K562 (cell line): ENCODE data around the gene CYTH1. TPM values are rescaled to one million over a fixed set of nuclear protein-coding genes. Genes with fewer than 3 reads are reported as not detected.

Experiments used
- ATAC-seq: fragments of 200-7000 bp; cut with Tn5 transposase; 3 replicates; pipeline ENCODE4 v1.9.1; 2020; ENCODE audit warnings: moderate library complexity
- BruUV-seq: library from RNA; stranded (reverse); fragments of 400-500 nt; replicated peaks from 2 replicates; lab custom pipeline; 2021; lab: Mats Ljungman, UMichigan
- CTCF ChIA-PET: fragments of 300-600 bp; formaldehyde crosslinking; extraction: SDS; loops from one replicate; lab custom pipeline; 2021; ENCODE audit warnings: low intra/inter-chr PET ratio; lab: Yijun Ruan, JAX
- POLR2A ChIA-PET: fragments of 300-600, 350-650 bp; sonication (Branson Sonifier 250); formaldehyde crosslinking; extraction: SDS; loops from one replicate; lab custom pipeline; 2021; ENCODE audit warnings: antibody characterized with exemption, inconsistent platforms; lab: Yijun Ruan, JAX
- DNase-seq, 4 experiments: peaks; one replicate each; pipeline versions ENCODE4 v3.0.0 to v3.0.0-alpha.2; 2011 to 2018; ENCODE audit warnings: low spot score in 3 of 4, mixed read lengths in 3 of 4; ENCODE audit errors: extremely low read depth in 1 of 4
- FAIRE-seq: peaks from 2 replicates; lab custom pipeline; 2011; peaks lifted over from hg19 to GRCh38; lab: Jason Lieb, UNC
- H2AFZ ChIP-seq: 2 replicates; pipeline ENCODE4 v1.6.0; 2011; ENCODE audit warnings: low read depth, low read length, control low read depth, inconsistent platforms
- H3K27ac ChIP-seq: fragments of 200-600 bp; 3 replicates; pipeline ENCODE4 v1.8.0; 2011; ENCODE audit warnings: low read depth, mild to moderate bottlenecking, control low read depth, inconsistent platforms, low read length, moderate library complexity, mixed read lengths; ENCODE audit errors: extremely low read depth
- H3K27me3 ChIP-seq, 2 experiments: fragments of 300-600 bp in 1 of 2; 2 replicates in 1 of 2; 3 replicates in 1 of 2; pipeline versions ENCODE4 v1.6.0 to v1.8.0; 2011; ENCODE audit warnings: inconsistent platforms in 2 of 2, low read length in 2 of 2, mild to moderate bottlenecking in 1 of 2, mixed read lengths in 1 of 2, moderate library complexity in 1 of 2; ENCODE audit not compliant: control insufficient read depth in 2 of 2, insufficient read depth in 2 of 2
- H3K36me3 ChIP-seq: fragments of 300-600 bp; 3 replicates; pipeline ENCODE4 v1.8.0; 2011; ENCODE audit warnings: mild to moderate bottlenecking, low read length, inconsistent platforms; ENCODE audit not compliant: control insufficient read depth, insufficient read depth
- H3K4me1 ChIP-seq, 2 experiments: fragments of 200-600 bp in 1 of 2; replicated peaks in 1 of 2; 2 replicates in 1 of 2; 3 replicates in 1 of 2; pipeline versions ENCODE4 v1.5.1 to v1.8.0; 2011; ENCODE audit warnings: inconsistent platforms in 2 of 2, low read length in 2 of 2, mild to moderate bottlenecking in 1 of 2, mixed read lengths in 1 of 2, moderate library complexity in 1 of 2; ENCODE audit not compliant: control insufficient read depth in 2 of 2, insufficient read depth in 2 of 2
- H3K4me2 ChIP-seq: 2 replicates; pipeline ENCODE4 v1.6.1; 2011; ENCODE audit warnings: low read length, control low read depth, inconsistent platforms, mixed read lengths; ENCODE audit not compliant: insufficient read depth
- H3K4me3 ChIP-seq: fragments of 200-600 bp; sonication (generic), shearing (Covaris generic); 2 replicates; pipeline ENCODE4 v1.5.1; 2016; ENCODE audit warnings: control low read depth, inconsistent platforms
- H3K79me2 ChIP-seq: fragments of 200-600 bp; 3 replicates; pipeline ENCODE4 v1.8.0; 2011; ENCODE audit warnings: low read length, inconsistent platforms; ENCODE audit not compliant: control insufficient read depth, insufficient read depth
- H3K9ac ChIP-seq, 2 experiments: 2 replicates each; pipeline versions ENCODE4 v1.6.0 to v1.6.1; 2011; ENCODE audit warnings: low read depth in 2 of 2, low read length in 2 of 2, control low read depth in 1 of 2, inconsistent platforms in 1 of 2, mild to moderate bottlenecking in 1 of 2, mixed read lengths in 1 of 2; ENCODE audit not compliant: insufficient read depth in 1 of 2
- H3K9me1 ChIP-seq: one replicate; pipeline ENCODE4 v1.6.0; 2011; ENCODE audit warnings: inconsistent platforms, mild to moderate bottlenecking, low read length, moderate library complexity; ENCODE audit not compliant: control insufficient read depth, insufficient read depth
- H3K9me3 ChIP-seq: replicated peaks from 2 replicates; pipeline ENCODE4 v1.5.1; 2011; ENCODE audit warnings: low read depth, low read length, inconsistent platforms; ENCODE audit not compliant: control insufficient read depth, insufficient read depth
- H4K20me1 ChIP-seq: replicated peaks from 2 replicates; pipeline ENCODE4 v1.6.1; 2011; ENCODE audit warnings: low read length, inconsistent platforms, mixed read lengths; ENCODE audit not compliant: control insufficient read depth, insufficient read depth
- GTF2A2 ChIP-seq: IDR thresholded peaks from 2 replicates; pipeline ENCODE4 v1.6.1; 2016; ENCODE audit warnings: mild to moderate bottlenecking, missing genetic modification characterization, missing compliant biosample characterization
- MCM2 ChIP-seq: fragments of 450-650 bp; IDR thresholded peaks from 2 replicates; pipeline ENCODE4 v1.6.1; 2017; ENCODE audit warnings: low read depth, mild to moderate bottlenecking
- RBFOX2 ChIP-seq: fragments of 200-400 bp; formaldehyde crosslinking; IDR thresholded peaks from 2 replicates; pipeline ENCODE4 v1.6.1; 2017; ENCODE audit warnings: low read depth, mild to moderate bottlenecking, low read length, moderate library complexity
- SNIP1 ChIP-seq: fragments of 450-650 bp; IDR thresholded peaks from 2 replicates; pipeline ENCODE4 v1.7.1; 2017; ENCODE audit warnings: low read depth, mild to moderate bottlenecking
- THRA ChIP-seq: fragments of 450-650 bp; IDR thresholded peaks from 2 replicates; pipeline ENCODE4 v1.6.1; 2017; ENCODE audit warnings: mild to moderate bottlenecking, moderate library complexity
- ZNF12 ChIP-seq: sonication (generic); formaldehyde crosslinking; IDR thresholded peaks from 2 replicates; pipeline ENCODE4 v1.4.0; 2020; ENCODE audit warnings: mild to moderate bottlenecking, missing genetic modification reagents
- ZNF121 ChIP-seq: sonication (generic); formaldehyde crosslinking; conservative IDR thresholded peaks from 2 replicates; pipeline ENCODE4 v1.8.0; 2022; ENCODE audit warnings: missing genetic modification reagents
- ZNF24 ChIP-seq: fragments of 450-650 bp; IDR thresholded peaks from 2 replicates; pipeline ENCODE4 v1.6.1; 2016
- WGBS: fragments of 100-300 bp; shearing (Covaris generic); methylation state at CpG from one replicate; pipeline ENCODE4 v1.1.6; 2016; ENCODE audit warnings: low coverage, mixed read lengths; ENCODE audit not compliant: insufficient coverage; ENCODE audit errors: missing lambda C conversion rate; 5-methylcytosine and 5-hydroxymethylcytosine counted together
- in situ Hi-C: fragments of 300-500 bp; cut with MboI; formaldehyde crosslinking; loops from 4 replicates; pipeline ENCODE4 v1.15.0; 2018; ENCODE audit warnings: inconsistent platforms, mixed read lengths
- intact Hi-C: fragments of 100-400 bp; cut with micrococcal nuclease; formaldehyde crosslinking; loops from 2 replicates; pipeline ENCODE4 v1.14.2; 2022
- polyA plus RNA-seq, 8 experiments: library from polyadenylated mRNA; depleted of rRNA in 4 of 8; stranded (reverse) in 5 of 8; unstranded in 3 of 8; fragments of >200 nt; fragmentation: Nextera tagmentation in 2 of 8; fragmentation: Illumina TruSeq in 1 of 8; extraction: Ambion mirVana in 2 of 8; extraction: Trizol in 1 of 8; gene quantifications; 2 replicates each; pipeline versions ENCODE4 v1.2.1 to v1.2.3, GENCODE V29; 2011 to 2014; ENCODE audit warnings: inconsistent platforms in 1 of 8, missing spikeins in 1 of 8
- total RNA-seq, 7 experiments: library from RNA; depleted of rRNA in 6 of 7; stranded (reverse); fragments of >200 nt in 6 of 7; fragmentation: Illumina TruSeq in 2 of 7; extraction: Trizol in 2 of 7; gene quantifications; 2 replicates each; pipeline versions ENCODE4 v1.2.1 to v1.2.3, GENCODE V29; 2011 to 2021; ENCODE audit warnings: low replicate concordance in 1 of 7

CYTH1 gene
- total and polyA plus RNA-seq, 9 of the 15 experiments (the other 6 are each of a cell fraction or from before 2014, with no cell fraction given): 0.52 to 27.7 (median 16.8) TPM

- no peak for ATAC-seq
- TF ChIP-seq GTF2A2 (no peak), ZNF121 (peak; percentile 57)
- Histone ChIP-seq H3K36me3 (no peaks in the 10 kb centered on the region), H3K9me1 (no peaks in the 10 kb centered on the region), H3K9ac (no peak overlapping the region), H3K4me1 (no peaks in the 10 kb centered on the region), H3K4me2 (no peak overlapping the region), H3K9me3 (0 out of 2 replicates have a peak, but pooled peaks cover 3% of the 10 kb centered on the region), H3K27ac (no peak overlapping the region), H2AFZ (no peak overlapping the region), H3K4me3 (no peak overlapping the region), H3K27me3 (peaks cover 26 to 67% of the 10 kb centered on the region in 2 experiments), H4K20me1 (peaks cover 12% of the 10 kb centered on the region; the same call in 1 of the 2 replicates), H3K79me2 (no peaks in the 10 kb centered on the region)
- WGBS: 3% methylated on average over 4 of the region's 4 CpGs
- in situ Hi-C loops: no loop called here
- POLR2A ChIA-PET: interaction anchor here (0.6 to 1.9 kb wide), 2 partner anchors 14 to 1217 kb away, joined by 3 to 4 read pairs; no protein-coding TSS in a partner anchor
- no peak for DNase-seq
- CTCF ChIA-PET: no interaction called here
- intact Hi-C loops: no loop called here
- no peak for FAIRE-seq
- no TSS peak for BruUV-seq
These were observed 141.4 kb downstream of the CYTH1 start for GRCh38 chr17:78640700-78641099.

DNA sequence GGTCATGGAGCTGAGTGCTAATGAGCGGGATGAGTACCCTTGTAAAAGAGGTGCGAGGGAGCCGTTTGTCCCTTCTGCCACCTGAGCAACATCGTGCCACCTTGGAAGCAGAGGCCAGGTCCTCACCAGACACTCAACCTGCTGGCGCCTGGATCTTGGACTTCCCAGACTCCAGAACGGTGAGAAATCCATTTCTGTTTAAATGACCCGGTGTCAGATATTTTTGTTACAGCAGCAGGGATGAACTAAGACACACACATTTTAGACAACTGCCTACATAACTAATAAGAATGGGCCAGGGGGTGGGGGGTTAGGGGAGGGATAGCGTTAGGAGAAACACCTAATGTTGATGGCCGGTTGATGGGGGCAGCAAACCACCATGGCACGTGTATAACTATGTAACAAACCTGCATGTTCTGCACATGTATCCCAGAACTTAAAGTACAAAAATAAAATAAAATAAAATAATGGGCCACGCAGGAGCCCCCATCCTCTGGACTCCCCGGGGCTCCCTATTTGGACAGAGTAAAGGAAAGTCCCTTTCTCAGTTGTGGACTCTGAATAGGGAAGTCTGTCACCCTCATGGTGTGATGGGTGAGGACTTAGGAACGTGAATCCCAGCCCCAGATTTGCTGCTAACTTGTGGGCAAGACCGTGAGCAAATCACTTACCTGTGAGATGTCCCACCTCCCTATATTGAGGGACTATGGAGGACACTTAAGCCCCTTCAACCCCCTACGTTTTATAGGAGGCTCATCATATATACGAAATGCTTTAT is 144.2 kb downstream of the CYTH1 start:
- Histone ChIP-seq H3K9me1 (no peaks in the 10 kb centered on the region), H2AFZ (no peak overlapping the region), H3K4me1 (no peaks in the 10 kb centered on the region), H3K4me2 (no peak overlapping the region), H3K27ac (no peak overlapping the region), H4K20me1 (no peaks in the 10 kb centered on the region), H3K9ac (no peak overlapping the region), H3K27me3 (peaks cover 14 to 50% of the 10 kb centered on the region in 2 experiments; a peak in 4 of 5 replicates), H3K4me3 (no peak overlapping the region), H3K36me3 (no peaks in the 10 kb centered on the region), H3K9me3 (0 out of 2 replicates have a peak, but pooled peaks cover 3% of the 10 kb centered on the region), H3K79me2 (no peaks in the 10 kb centered on the region)
- FAIRE-seq (no peak), ATAC-seq (no peak), DNase-seq (no peak)
- ChIA-PET CTCF (no interaction called here), POLR2A (interaction anchor here (0.9 to 1.2 kb wide), 2 partner anchors 16 to 35 kb away, joined by 3 read pairs; no protein-coding TSS in a partner anchor)
- intact Hi-C loops (no loop called here), in situ Hi-C loops (no loop called here)
- TF ChIP-seq MCM2: no peak
- TF ChIP-seq RBFOX2: no peak
- TF ChIP-seq ZNF24: no peak
- TF ChIP-seq THRA: no peak
- no peak for TF ChIP-seq SNIP1
- peak; percentile 77; the same call in 1 of the 2 replicates for TF ChIP-seq ZNF12 (CRISPR knock-in tag)
- WGBS: 2% methylated on average over 16 of the region's 16 CpGs
- BruUV-seq: no TSS peak
